ENCODE data around the gene MGAT4C. TPM values are rescaled to one million over a fixed set of nuclear protein-coding genes. Genes with fewer than 3 reads are reported as not detected.

The MGAT4C gene
- 0.03 to 0.08 TPM (median 0.06 TPM) in 4 of 5 replicates, not detected in the other for total RNA-seq (2022; extraction: Qiagen RNA extraction; ENCODE audit: low read depth)

GRCh38 chr12:86256163-86256562, at the start of gene MGAT4C:
Gene MGAT4C (minus strand): TSS chr12:86256391.

